Large intestine (tissue), 3 donors: Measurements from ENCODE around the gene ART4. TPM values are rescaled to one million over a fixed set of nuclear protein-coding genes. Genes with fewer than 3 reads are reported as not detected.

Experiments used
- DNase-seq, 2 donors: peaks; one replicate each; pipeline versions ENCODE4 v3.0.0 to v3.0.0-alpha.2; 2013
- H3K27ac ChIP-seq: one replicate; pipeline ENCODE4 v1.5.1; 2013; ENCODE audit warnings: low read length
- H3K27me3 ChIP-seq: 2 replicates; pipeline ENCODE4 v1.6.1; 2013; ENCODE audit warnings: low read length; ENCODE audit not compliant: control insufficient read depth, insufficient read depth
- H3K36me3 ChIP-seq: 2 replicates; pipeline ENCODE4 v1.6.1; 2013; ENCODE audit warnings: low read length; ENCODE audit not compliant: control insufficient read depth, insufficient read depth
- H3K4me1 ChIP-seq: one replicate; pipeline ENCODE4 v1.6.1; 2013; ENCODE audit warnings: low read length; ENCODE audit not compliant: control insufficient read depth, insufficient read depth
- H3K4me3 ChIP-seq: one replicate; pipeline ENCODE4 v1.5.1; 2013; ENCODE audit warnings: low read length
- H3K9me3 ChIP-seq: one replicate; pipeline ENCODE4 v1.6.1; 2013; ENCODE audit warnings: mild to moderate bottlenecking, low read depth, low read length, moderate library complexity; ENCODE audit not compliant: control insufficient read depth
- WGBS: methylation state at CpG from one replicate; pipeline ENCODE4 v1.1.5; 2013; ENCODE audit warnings: low lambda C conversion rate; ENCODE audit not compliant: insufficient coverage; 5-methylcytosine and 5-hydroxymethylcytosine counted together
- polyA plus RNA-seq: library from polyadenylated mRNA; unstranded; fragments of 120-200 nt; gene quantifications from one replicate; pipeline ENCODE4 v1.2.1, GENCODE V29; 2013

Gene ART4
- polyA plus RNA-seq, 1 donor = 6.3 TPM

DNA sequence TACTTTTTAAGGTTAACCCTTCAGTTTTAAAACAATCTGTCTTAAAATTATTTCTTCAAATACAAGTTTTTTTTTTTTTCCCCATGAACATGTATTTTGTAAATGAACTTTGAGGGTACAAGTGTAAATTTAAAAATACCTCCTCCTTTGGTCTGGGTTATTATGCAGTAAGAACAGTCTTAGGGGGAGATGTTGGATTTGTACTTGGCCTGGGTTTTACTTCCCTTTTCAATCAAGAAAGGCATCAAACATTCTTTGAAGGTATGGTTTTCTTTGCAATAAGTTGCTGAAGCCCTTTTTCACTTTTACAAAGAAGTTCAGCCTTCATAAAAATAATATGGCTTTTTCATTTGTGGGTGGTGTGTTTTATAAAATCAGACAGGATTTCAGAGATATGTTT is 60.6 kb downstream of the ART4 start:
- Histone ChIP-seq H3K36me3 (peaks cover 14% of the 10 kb centered on the region), H3K27ac (no peak overlapping the region), H3K27me3 (no peaks in the 10 kb centered on the region), H3K4me1 (no peaks in the 10 kb centered on the region), H3K4me3 (no peak overlapping the region), H3K9me3 (no peaks in the 10 kb centered on the region)
- no peak for DNase-seq

DNA sequence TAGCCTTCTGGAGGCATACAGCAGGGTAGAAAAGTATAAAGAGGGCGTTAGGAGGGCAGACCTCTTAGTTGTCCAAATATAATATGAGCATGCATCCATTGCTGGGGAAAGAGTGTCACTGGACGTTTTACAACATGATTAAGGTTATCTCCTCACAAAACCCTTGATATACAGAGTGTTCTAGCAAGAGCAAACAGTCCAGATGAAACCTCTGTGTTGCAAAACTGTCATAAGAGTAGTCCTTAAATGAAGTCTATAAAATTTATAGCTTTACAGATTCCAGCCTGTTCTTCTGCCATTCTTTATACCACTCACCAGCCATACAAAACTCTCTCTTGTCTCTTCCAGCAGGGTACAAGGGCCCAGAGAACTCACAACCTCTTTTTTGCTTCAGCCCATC is 61.8 kb downstream of the ART4 start:
- Histone ChIP-seq H3K4me3 (no peak overlapping the region), H3K27me3 (no peaks in the 10 kb centered on the region), H3K36me3 (peaks cover 3% of the 10 kb centered on the region), H3K9me3 (no peaks in the 10 kb centered on the region), H3K27ac (no peak overlapping the region), H3K4me1 (peaks cover 9% of the 10 kb centered on the region)
- WGBS = no CpG with 5 or more reads among the region's 2 CpGs
- no peak for DNase-seq

GRCh38 chr12:14780859-14781258 is 62.5 kb downstream of the ART4 start:
- DNase-seq = no peak
- no peaks in the 10 kb centered on the region for H3K27me3 ChIP-seq
- H3K36me3 ChIP-seq = no peaks in the 10 kb centered on the region
- no peaks in the 10 kb centered on the region for H3K9me3 ChIP-seq
- H3K4me3 ChIP-seq = no peak overlapping the region
- no peak overlapping the region for H3K27ac ChIP-seq
- peaks cover 15% of the 10 kb centered on the region for H3K4me1 ChIP-seq
- WGBS = no CpG with 5 or more reads among the region's 3 CpGs

DNA sequence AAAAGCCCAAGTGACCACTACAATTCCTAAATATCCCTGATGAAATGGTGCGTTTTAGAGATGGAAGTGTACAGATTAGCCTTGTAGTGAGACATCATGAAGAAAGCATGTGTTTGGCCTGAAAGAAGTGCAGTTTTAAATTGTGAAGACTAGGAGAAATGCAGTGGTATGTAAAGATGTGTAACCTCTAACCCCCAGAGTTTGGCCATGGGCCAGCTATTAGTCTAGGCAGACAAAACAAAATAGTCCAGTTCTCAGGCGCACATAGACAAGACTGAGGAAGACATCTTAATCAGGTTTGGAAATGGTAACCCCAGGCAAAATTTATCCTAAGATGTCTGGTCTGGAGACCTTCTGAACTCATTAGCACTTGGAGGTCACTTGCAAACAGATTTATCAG is 63.5 kb downstream of the ART4 start:
- Histone ChIP-seq H3K27ac (no peak overlapping the region), H3K27me3 (no peaks in the 10 kb centered on the region), H3K36me3 (no peaks in the 10 kb centered on the region), H3K9me3 (no peaks in the 10 kb centered on the region), H3K4me3 (no peak overlapping the region), H3K4me1 (peaks cover 16% of the 10 kb centered on the region)
- no peak for DNase-seq
- WGBS = no CpG with 5 or more reads among the region's 2 CpGs

GRCh38 chr12:14777271-14777670 is 66.1 kb downstream of the ART4 start:
- no peaks in the 10 kb centered on the region for H3K9me3 ChIP-seq
- 0% methylated on average over 1 of the region's 3 CpGs for WGBS
- H3K27me3 ChIP-seq = no peaks in the 10 kb centered on the region
- DNase-seq = peak in 1 of 2 donors; percentile 46
- H3K4me1 ChIP-seq = peaks cover 16% of the 10 kb centered on the region
- H3K36me3 ChIP-seq = no peaks in the 10 kb centered on the region
- no peak overlapping the region for H3K27ac ChIP-seq
- no peak overlapping the region for H3K4me3 ChIP-seq

- Histone ChIP-seq H3K36me3 (no peaks in the 10 kb centered on the region), H3K9me3 (no peaks in the 10 kb centered on the region), H3K27me3 (no peaks in the 10 kb centered on the region), H3K4me3 (no peak overlapping the region), H3K27ac (peak overlapping the region; percentile 95), H3K4me1 (peaks cover 20% of the 10 kb centered on the region)
- 83% methylated on average over 1 of the region's 5 CpGs for WGBS
- peak in 1 of 2 donors; percentile 19 for DNase-seq
These were observed 66.9 kb downstream of the ART4 start for GRCh38 chr12:14776236-14776961.

DNA sequence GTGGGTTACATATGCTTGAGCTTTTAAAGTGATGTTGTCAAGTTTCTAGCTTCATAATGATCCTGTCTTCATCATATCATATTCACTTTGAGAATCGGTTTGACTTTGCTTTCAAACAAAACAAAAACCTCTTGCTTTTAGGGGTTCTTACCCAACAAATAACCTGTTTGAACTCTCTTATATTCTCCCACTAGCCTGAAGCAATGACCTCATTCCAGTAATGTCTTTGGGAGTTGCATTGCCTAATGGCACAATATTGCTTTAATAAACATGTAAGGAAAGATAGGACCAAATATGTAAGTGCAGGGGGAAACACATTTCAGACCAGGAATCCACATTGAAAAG is 67.7 kb downstream of the ART4 start:
- Histone ChIP-seq H3K4me1 (peaks cover 20% of the 10 kb centered on the region), H3K27ac (peak overlapping the region; percentile 95), H3K4me3 (peak overlapping the region; percentile 79), H3K27me3 (no peaks in the 10 kb centered on the region), H3K9me3 (no peaks in the 10 kb centered on the region), H3K36me3 (no peaks in the 10 kb centered on the region)
- peak in 1 of 2 donors; percentile 73 for DNase-seq
- WGBS = 100% methylated on average over 1 of the region's 1 CpG

Other genes starting within 250 kb of the ART4 start
- 126 TPM for gene GUCY2C, start 146.9 kb downstream of the ART4 start, polyA plus RNA-seq
- 45.6 TPM for gene WBP11, start 40.0 kb downstream of the ART4 start, polyA plus RNA-seq
- gene C12orf60, start 39.9 kb downstream of the ART4 start, polyA plus RNA-seq = 1.8 TPM
- 0.30 TPM for gene SMCO3, start 29.3 kb downstream of the ART4 start, polyA plus RNA-seq
- gene MGP, start 42.3 kb upstream of the ART4 start, polyA plus RNA-seq = 152 TPM
- 33.3 TPM for gene ERP27, start 95.0 kb upstream of the ART4 start, polyA plus RNA-seq
- 53.2 TPM for gene ARHGDIB, start 118.1 kb upstream of the ART4 start, polyA plus RNA-seq
- gene PDE6H, start 129.5 kb upstream of the ART4 start, polyA plus RNA-seq = not detected